Activated effector memory CD4-positive, alpha-beta T cell treated with Interleukin-2 at 50 U/mL for 16 hours (primary cell): ENCODE measurements around the gene CD300E.
"Not testable (repeated sequence)": the region's sequence is repeated elsewhere in the genome, so short reads cannot be mapped to it uniquely, and the experiment has no call there.

Experiments used
- DNase-seq: peaks from one replicate; pipeline ENCODE4 v3.0.0-alpha.2; 2020

CD300E gene

DNA sequence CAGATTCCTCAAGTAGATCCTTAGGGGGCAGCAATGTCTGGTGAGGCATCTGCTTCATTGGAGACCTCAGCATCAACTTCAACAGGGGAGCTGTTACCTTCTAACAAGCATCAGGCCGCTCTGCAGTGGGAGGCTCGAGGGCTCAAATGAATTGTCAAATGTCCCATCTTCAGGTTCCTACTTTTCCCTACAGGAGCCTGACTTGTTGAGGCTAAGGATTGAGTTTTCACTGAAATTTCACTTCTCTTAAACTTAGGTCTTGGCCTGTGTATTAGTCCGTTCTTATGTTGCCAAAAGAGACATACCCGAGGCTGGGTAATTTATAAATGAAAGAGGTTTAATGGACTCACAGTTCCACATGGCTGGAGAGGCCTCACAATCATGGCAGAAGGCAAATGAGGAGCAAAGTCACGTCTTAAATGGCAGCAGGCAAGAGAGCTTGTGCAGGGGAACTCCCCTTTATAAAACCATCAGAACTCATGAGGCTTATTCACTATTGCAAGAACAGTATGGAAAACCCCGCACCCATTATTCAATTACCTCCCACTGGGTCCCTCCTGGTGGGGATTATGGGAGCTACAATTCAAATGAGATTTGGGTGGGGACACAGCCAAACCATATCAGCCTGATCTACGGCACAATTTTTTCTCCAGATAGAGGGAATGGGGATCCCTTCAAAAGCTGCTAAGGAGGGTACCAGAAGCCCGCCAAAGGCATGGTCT, 26.3 kb downstream of the CD300E start:
- DNase-seq = no peak

DNA sequence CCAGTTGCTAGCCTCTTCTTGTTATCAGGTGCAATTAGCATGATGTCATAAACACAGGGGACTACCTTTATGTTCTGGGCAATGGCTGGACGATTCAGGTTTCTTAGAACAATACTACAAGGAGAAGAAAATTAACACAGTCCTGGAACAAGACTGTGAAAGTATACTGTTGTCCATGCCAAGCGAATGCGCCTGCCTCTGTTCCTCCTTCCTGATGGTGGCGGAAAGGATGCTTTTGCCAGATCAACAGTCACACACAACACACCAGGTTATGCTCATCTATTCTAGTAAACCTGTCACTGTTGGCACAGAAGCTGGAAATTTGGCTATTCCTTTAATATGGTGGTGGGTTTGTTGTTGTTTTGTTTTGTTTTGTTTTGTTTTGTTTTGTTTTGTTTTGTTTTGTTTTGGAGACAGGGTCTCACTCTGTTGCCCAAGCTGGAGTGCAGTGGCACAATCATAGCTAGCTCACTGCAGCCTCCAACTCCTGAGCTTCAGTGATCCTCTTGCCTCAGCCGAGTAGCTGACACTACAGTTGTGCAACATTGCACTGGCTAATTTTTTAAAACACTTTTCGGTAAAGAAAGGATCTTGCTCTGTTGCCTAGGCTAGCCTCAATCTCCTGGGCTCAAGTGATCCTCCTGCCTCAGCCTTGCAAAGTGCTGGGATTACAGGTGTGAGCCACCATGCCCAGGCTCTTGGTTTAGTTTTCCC, 28.3 kb downstream of the CD300E start:
- DNase-seq = no peak

DNA sequence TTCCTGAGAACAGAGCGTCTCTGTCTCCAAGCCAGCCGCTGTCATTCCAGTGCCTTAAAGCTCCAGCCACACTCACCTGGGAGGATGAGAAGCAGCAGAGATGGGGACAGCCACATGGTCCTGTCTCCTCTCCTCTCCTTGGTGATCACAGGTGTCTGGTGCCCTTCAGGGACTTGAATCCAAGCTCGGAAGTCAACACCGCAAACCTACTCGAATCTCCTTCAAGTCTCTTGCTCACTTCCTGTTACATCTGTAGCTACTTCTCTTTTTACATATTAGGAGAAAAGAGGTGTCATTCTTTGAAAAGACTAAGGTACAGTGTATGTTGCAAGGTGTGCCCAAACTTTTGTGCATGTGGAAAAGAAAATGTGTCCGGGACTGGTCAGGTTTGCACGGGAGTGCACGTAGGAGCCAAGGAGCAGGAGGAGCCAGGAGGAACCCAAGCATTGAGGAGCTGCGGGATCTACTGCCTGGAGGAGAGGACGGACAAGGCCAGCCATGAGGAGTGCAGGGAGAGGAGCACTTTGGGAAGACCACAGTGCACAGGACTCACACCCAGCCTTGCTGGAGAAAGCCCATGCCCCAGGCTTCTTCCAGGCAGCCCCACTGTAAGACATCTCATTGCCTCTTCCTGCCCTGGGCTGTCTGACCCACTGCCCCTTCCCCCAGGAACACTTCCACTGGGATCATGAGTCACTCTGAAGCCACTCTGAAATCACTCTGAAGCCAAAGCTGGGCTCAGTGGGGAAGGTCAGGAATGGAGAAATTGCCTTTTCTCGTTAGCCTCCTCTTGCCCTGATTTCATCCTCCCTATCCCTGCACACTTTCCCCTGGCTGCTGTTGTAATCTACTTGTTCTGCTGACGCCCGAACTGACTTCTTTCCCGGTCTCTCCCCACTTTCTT, 31.2 kb downstream of the CD300E start, which contains the start of gene CD300LD:
TSS of gene CD300LD (minus strand) at position 197 of the 904 bp plus-strand sequence. CDS start at position 116, 81 bp downstream.
- DNase-seq = no peak

DNA sequence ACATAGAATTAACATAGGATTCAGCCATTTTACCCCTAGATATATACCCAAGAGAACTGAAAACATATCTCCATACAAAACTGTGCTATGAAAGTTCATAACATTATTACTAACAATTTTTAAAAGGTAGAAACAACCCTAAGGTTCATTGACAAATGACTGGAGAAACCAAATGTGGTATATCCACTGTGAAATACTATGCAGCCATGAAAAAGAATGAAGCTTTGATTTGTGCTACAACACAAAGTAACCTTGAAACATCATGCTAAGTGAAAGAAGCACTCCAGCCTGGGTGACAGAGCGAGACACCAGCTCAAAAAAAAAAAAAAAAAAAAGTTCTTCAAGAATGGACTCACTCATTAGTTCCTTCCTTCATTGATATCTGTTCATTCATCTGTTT, 32.0 kb downstream of the CD300E start:
- no peak for DNase-seq

DNA sequence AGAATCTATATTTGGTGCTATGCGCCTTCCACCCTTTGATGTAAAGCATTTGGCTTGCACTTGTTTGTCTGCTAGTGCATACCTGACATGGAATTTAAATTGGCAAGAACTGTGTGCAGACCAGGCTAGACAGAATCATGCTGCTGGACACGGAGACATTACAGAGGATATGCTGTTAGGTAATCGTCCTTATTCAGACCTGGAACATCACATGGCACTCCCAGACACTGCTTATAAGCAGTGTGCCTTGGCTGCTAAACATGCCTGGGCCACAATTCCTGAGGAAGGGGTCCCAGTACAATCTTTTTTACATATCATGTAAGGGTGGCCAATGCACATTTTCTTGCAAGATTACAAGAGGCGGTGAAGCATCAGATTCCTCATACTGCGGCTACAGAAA, 37.8 kb downstream of the CD300E start:
- no peak for DNase-seq

DNA sequence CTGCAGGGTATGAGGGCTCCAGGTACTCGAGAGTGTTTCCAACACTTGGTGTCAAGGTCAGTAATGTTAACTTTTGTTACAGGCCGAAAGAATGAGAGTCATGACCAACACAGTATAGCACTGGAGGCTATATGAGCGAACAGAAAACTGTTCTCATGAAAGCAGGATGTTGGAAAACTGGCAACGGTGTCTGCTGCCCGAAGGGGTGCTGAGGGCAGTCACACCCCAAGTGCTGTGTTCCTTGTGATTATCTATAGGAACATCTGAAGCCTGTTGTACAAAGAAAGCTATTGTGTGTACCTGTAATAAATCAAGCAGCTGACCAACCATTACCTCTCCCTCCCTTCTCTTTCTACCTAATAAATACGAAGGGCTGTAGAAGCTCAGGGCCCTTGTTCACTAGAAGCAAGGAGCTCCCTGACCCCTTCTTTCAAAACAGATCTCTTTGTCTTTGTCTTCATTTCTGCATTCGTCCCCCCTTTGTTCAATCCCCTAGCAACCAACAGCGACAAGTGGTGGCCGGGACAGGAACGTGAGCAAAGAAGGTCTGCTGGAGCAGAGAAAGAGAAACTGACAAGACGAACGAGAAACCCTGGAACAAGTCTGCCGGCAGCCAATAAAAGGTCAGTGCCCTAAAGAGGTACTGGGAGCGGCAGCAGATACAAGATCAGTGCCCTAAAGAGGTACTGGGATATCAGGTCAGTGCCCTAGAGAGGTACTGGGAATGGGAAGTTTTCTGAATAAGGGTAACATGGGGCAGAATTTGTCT, 39.1 kb downstream of the CD300E start:
- no peak for DNase-seq

DNA sequence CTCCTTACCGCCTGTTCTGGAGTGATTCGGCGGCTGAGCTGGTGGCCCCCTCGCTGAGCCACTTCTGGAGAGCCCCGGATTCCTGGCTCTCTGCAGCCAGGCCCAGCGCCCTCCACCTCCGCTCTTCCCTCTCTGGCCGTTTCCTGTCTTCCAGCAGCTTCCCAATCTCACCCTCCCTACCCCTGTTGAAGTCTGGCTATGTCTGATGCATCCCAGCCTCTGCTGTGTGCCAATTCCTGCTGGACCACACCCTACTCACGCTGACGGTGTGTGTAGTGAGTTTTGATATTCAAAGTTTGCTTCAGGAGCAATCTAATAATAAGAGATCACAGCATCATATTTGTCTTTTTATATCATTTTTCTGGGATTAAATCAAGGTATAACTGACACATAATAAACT, 40.9 kb downstream of the CD300E start:
- no peak for DNase-seq

DNA sequence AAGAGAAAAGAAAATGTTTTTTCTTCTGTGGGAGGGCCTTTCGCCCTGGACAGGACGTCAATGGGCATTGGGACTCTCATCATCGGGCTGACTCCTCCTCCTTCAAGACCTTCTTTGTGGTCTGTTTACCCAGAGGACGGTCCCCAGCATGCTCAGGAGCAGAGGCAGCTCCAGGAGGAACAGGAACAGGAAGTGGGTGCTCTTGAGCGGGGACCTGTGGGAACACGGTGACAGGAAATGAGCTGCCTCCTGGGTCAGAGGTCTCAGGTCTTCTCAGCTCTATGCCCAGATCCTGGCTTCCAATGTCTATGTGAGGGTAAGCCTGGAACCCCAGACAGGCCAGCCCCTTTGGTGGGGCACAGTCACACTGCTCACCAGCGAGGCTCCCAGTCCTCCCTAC, 43.6 kb downstream of the CD300E start:
- no peak for DNase-seq

DNA sequence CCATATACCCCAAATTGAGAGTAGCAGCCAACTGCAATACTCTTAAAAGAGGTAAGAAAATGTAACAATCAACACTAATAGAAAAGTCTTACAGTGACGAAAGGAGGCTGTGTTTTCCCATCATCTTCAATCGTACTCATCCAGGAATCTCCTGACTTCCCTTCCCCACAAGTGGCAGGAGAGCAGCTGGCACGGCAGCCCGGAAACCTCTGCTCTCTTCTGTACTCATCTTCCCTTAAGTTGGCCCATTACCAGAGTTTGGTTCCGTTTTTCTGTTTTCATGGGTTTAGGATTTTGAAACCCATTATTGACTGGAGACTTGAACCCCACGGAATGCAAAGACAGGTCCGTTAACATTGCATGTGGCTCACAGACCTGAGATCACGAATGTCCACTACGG, 44.6 kb downstream of the CD300E start:
- no peak for DNase-seq

DNA sequence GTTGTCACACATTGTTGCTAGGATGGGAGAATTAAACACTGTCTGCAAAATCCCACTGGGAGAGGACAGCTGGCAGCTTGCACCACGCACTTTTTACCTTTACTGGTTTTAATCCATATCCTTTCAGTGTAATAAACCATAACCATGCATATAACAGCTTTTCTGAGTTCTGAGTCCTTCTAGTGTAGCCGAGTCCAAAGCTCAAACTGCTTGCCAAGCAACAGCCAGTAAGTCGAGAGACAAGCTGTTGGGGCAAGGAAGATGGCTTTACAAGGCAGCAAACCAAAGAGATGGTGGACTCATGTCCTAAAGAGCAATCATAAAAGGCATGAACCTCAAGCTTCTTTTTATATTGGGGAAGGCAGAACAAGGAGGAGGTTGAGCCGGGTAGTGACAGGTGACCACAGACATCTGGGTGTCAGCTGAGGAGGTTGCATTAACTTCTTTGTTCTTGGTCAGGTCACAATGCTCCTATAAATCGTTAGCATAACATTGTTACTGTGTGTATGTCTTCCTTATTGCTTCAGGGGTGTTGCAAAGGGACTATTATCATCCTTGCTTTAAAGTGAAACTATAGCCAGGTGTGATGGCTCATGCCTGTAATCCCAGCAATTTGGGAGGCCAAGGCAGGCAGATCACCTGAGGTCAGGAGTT, 48.9 kb downstream of the CD300E start:
- no peak for DNase-seq

DNA sequence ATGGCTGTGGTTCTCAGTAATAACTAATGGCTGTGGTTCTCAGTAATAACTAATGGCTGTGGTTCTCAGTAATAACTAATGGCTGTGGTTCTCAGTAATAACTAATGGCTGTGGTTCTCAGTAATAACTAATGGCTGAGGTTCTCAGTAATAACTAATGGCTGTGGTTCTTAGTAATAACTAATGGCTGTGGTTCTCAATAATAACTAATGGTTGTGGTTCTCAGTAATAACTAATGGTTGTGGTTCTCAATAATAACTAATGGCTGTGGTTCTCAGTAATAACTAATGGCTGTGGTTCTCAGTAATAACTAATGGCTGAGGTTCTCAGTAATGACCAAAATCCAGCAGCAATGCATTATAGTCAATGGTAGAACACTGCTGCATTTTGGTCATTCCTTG, 49.9 kb downstream of the CD300E start:
- not testable (repeated sequence) for DNase-seq

DNA sequence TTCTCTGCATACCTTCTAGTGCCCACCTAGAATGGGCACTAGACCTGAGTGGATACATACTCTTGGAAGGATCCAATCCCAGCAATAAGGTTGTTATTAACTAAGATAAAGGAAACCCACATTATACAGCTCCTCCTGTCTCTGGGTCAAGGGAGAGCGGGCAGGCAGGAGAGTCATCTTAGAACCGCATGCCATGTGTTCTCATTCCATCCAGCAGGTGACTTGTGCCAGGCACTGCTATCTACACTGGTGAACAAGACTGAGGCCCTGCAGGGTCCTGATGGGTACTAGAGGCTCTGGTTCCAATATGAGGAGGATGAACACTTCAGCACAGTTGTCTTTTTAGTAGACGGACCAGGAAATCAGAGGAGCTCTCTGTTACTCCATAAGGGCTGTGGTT, 50.4 kb downstream of the CD300E start:
- no peak for DNase-seq

DNA sequence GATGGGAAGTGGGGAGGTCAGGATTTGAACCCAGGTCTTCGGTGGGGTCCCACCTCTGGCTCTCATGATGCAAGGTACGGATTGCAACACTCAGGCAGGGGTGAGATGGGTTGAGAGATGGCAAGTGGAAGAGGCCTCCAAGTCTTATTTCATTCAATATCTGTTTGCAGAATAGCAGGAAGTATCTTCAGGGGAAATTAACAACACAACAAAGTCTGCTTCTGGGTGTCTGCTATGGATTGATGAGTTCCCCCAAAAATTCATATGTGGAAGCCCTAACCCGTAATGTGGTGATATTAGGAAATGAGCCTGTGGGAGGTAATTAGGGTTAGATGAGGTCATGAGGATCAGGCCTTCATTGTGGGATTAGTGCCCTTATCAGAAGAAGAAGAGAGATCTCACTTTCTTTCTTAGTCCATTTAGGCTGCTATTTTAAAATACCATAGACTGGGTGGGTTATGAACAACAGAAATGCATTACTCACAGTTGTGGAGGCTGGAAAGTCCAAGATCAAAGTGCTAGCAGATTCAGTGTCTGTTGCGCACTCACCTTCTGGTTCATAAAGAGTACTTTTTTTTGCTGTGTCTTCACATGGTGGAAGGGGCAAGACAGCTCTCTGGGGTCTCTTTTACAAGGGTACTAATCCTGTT, 51.8 kb downstream of the CD300E start:
- no peak for DNase-seq

DNA sequence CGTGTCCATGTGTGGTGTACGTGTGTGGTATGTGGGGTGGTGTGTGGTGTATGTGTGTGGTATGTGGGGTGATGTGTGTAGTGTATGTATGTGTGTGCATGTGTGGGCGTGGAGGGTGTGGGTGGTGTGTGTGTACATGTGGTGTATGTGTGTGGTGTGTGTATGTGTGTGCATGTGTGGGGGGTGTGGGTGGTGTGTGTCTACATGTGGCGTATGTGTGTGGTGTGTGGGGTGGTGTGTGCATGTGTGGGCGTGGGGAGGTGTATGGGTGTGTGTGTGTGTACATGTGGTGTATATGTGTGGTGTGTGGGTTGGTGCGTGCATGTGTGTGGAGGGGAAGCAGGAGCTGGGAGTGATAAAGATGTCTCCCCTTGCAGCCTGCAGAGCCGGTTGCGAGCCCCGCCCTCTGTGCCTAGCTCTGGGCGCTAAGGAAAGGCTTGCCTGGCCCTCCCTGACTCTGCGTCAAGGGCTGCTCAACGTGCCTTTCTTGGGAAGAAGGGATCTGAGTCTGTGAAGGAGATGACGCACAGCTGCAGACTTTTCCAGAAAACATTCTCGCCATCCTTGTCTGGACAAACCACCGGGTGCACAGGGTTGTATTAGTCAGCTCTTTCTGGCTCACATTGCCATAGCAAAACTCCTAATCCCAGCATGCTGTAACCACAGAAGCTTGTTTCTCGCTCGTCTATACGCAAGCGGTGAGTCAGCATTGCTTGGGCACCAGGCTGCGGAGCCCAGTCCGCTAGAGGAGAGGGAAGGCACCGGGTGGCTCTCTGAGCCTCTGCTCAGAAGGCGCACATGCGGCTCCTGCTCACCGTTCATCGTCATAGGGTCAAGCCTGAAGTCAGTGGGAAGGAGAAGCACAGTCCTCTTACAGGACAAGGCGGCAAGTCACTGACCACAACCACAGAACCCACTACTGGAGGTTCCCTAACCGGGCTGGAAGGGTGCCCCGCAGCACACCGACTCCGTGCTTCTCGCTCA, 54.2 kb downstream of the CD300E start:
- DNase-seq = no peak

DNA sequence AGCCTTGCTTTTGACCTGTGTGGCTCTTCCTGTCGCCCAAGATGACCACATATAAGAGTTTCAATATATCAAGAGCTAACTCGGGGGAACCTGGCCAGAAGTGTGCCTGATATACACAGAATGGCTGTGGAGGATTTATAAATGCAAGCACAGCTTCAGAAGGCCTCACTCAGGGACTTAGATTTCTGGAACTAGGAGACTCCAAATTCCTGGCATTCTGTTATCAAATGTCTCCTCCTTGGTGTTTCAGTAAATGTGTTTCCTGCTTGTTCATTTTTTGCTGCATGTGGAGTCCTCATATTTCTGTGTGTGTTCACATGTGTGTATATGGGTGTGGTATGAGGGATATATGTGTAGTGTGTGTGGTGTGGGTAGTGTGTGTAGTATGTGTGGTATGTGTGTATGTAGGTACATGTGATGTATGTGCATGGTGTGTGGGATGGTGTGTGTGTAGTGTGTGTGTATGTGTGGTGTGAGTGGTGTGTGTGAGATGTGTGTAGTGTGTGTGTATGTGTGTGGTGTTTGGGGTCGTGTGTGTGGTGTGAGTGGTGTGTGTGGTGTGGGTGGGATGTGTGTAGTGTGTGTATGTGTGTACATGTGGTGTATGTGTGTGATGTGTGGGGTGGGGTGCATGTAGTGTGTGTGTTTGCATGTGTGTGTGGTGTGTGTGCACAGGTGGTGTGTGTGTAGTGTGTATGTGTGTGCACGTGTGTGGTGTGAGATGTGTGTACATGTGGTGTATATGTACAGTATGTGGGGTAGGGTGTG, 55.2 kb downstream of the CD300E start:
- DNase-seq = no peak

DNA sequence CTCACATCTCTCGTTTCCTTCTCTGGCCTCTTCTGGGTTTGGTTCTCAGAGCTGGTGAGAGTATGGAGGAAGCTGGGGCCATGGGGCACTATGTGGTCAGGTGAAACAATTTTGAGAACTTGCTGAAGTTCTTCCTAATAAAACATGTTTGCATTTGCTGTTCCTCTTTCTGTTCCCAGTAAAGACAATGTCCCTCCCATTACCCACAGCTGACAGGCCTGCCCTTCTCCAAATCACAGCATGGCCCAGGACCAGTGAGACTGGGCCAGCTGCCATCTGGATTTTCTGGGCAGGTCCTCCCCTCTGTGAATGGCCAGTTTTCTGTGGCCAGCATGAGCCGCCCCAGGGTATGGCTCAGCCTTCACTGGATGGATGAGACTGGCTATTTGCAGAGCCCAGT, 56.1 kb downstream of the CD300E start, which contains the start of gene CD300H:
TSS of gene CD300H (minus strand) at position 113 of the 400 bp plus-strand sequence.
- DNase-seq = no peak

DNA sequence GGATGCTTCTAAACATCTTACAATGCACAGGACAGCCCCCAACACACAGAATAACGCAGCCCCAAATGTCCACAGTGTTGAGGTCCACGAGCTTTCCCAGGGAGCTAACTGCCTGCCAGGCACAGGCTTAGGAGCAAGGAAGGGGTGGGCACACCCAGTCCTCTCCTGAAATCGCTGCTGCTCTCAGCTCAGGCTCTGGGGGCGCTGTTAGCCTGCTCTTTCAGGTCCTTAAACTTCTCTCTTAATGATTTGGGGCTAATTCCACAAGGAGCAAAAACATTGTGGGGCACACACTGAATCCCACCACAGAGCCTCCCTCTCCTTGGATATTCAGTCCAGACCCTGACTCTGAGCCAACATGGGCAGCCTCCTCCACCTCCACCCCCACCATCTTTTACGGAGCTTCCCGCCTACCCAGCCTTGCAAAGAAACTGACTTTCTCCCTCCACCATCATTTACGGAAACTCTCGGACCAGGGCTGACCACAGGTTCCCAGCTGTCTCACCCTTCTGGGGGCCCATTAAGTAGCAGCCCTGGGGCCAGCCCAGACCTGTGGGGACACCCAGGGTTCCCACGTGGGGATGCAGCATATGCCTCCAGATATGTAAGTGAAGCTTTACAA, 57.3 kb downstream of the CD300E start:
- DNase-seq = no peak

DNA sequence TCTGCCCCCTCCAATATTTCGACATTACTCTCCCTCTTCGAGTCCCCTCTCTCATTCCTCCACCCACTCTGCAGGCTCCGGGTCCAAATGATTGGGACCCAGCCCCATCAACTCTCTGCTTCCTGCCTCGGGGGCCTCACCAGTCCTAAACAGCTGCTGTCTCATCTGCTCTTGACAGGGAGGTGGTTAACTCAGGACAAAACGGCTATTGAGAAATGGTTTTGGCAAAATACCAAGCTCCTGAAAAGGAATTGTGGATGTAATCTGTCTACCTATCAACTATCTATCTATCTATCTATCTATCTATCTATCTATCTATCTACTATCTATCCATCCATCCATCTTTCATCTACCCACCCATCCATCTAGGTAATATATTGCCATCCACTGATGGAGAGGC, 58.4 kb downstream of the CD300E start:
- DNase-seq = no peak

DNA sequence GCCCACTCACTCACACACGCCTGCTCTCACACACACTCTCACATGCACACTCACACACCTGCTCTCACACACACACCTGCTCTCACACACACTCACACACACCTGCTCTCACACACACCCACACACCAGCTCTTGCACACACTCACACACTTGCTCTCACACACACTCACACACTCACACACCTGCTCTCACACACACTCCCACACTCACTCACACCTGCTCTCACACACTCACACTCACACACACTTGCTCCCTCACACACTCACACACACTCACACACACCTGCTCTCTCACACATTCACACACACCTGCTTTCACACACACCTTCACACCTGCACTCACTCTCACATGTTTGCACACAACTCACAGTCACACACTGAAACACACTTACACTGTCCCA, 60.2 kb downstream of the CD300E start:
- no peak for DNase-seq
